Islet precursor cell (in vitro differentiated cells): Measurements from ENCODE around the gene KISS1R.
A peak's percentile ranks its signal among the peaks of the same experiment; 100 is the strongest.

Experiments used
- DNase-seq: peaks from one replicate; pipeline ENCODE4 v3.0.0-alpha.2; 2018

Gene KISS1R

GRCh38 chr19:925087-925525 is 8.0 kb downstream of the KISS1R start:
- DNase-seq: peak; percentile 89

DNA sequence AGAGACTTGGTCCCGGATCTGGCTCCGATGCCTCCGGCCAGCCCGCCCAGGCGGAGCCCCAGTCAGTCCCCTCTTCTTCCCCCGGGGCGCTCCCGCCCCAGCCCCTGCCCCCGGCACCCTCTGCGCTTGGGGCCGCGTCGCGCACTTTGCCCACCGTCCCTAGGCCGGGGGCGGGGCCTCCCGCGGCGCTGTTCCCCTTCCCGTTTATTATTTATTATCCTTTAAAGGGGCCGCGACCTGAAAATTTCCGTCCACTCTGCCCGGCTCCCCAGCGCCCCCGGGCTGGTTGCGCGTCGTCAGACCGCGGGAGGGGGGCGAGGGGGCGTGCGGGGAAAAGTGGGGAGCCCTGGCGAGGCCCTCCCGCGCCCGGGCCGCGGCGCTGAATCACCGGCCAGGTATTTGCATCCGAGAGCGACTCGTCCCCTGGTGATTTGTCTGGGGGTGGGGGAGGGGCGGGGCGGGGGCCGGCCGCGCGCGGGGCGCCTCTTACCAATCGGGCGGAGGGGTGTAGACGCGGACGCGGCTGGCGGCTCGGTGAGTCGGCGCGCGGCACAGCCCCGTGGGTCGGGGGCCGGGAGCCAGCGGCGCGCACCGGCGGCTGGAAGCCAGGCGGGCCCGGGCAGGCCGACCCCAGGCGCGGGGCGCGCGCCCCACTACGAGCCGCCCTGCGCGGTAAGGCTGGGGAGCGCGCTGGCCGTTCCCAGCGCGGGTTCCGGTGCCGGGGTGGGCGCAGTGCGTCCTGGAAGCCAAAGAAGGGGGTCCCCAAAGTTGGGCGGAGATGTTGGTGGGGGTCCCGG is 8.6 kb downstream of the KISS1R start, which contains the start of gene ARID3A:
TSS of gene ARID3A (plus strand) at position 510 of the 797 bp plus-strand sequence. CDS start 3,494 bp downstream, outside the sequence.
- peak; percentile 97 for DNase-seq

GRCh38 chr19:926323-926588 is 9.1 kb downstream of the KISS1R start:
- DNase-seq: no peak

DNA sequence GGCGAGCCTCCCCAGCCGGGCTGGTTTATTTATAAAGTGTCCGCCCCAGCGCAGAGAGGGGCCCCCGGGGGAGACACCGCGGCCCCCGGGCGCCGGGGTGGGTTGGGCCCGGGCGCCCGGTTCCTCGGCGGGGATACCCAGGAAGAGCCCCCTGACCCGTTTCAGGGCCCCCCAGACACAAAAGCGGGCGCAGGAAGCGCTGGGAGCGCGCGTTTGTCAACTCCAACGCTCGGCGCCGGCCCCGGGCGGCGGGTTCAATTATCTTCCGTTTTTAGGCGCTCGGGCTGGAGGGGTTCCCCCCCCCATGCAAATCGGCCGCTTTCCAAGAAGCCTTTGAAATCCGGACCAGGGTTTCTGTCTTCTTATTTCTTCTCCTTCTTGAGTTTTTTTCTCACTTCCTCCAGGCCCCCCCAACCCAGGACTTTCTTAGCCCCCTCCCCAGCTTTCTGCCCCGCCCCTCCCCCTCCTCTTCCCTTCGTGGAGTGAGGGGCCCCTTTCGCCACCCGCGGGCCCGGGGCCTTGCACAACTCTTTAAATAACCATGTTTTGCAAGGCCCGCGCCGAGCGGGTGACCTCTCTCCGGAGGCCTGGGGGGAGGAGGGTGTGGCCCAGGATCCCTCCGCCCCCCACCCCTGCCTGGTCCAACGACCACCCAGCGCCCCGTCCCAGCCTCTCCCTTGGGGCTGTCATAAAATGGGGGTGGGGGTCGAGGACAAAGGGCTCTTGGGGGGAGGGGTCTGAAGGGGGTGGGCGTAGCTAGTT is 9.6 kb downstream of the KISS1R start:
- DNase-seq: no peak

- DNase-seq: no peak
Measured at GRCh38 chr19:927351-927779, 10.2 kb downstream of the KISS1R start.

- peak; percentile 68 for DNase-seq
Measured at GRCh38 chr19:927780-928401, 10.8 kb downstream of the KISS1R start.

DNA sequence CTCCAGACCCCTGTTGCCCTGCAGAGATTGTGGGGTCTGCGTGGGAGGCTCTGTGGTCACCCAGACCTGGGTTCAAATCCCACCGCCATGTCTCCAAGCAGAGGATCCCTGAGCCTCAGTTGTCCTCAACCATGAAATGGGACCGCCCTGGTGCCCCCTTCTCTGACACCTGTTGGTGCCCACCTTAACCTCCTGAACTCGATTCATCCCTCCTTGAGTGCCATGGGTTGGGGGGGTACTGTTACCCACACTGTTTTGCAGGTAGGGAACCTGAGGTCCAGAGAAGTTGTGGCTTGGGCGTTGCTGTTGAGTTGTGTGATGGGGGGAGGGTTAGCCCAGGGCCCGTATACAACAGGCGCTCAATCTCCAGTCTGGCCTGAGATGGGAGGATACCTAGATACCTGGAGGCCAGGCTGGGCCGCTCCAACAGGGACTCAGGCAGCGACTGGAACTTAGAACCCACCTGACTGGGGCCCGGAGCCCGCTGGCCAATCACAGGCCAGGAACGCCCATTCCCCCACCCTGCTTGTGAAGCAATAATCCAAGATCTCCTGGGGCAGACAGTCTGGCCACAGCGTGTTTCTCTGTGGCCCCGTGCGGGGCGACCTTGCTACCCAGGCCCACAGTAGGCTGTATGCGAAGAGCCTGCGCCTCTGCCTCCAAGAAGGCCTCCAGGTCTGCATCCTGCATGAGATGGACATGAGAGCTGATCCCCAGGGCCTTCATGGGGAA is 11.5 kb downstream of the KISS1R start:
- peak; percentile 78 for DNase-seq

- DNase-seq: no peak
Measured at GRCh38 chr19:929203-929890, 12.2 kb downstream of the KISS1R start.

DNA sequence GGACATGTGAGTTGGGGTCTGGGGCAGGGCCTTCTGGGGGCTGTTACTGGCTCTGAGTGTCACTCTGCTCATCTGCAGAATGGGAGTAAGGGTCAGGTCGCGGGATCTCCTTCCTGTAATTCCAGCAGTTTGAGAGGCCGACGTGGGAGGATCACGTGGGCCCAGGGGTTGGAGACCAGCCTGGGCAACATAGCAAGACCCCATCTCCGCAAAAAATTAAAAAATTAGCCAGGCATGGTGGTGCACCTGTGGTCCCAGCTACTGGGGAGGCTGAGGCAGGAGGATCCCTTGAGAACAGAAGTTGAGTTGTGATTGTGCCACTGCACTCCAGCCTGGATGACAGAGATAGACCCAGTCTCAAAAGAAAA is 12.7 kb downstream of the KISS1R start:
- no peak for DNase-seq

GRCh38 chr19:931860-932647 is 14.9 kb downstream of the KISS1R start:
- DNase-seq: no peak

DNA sequence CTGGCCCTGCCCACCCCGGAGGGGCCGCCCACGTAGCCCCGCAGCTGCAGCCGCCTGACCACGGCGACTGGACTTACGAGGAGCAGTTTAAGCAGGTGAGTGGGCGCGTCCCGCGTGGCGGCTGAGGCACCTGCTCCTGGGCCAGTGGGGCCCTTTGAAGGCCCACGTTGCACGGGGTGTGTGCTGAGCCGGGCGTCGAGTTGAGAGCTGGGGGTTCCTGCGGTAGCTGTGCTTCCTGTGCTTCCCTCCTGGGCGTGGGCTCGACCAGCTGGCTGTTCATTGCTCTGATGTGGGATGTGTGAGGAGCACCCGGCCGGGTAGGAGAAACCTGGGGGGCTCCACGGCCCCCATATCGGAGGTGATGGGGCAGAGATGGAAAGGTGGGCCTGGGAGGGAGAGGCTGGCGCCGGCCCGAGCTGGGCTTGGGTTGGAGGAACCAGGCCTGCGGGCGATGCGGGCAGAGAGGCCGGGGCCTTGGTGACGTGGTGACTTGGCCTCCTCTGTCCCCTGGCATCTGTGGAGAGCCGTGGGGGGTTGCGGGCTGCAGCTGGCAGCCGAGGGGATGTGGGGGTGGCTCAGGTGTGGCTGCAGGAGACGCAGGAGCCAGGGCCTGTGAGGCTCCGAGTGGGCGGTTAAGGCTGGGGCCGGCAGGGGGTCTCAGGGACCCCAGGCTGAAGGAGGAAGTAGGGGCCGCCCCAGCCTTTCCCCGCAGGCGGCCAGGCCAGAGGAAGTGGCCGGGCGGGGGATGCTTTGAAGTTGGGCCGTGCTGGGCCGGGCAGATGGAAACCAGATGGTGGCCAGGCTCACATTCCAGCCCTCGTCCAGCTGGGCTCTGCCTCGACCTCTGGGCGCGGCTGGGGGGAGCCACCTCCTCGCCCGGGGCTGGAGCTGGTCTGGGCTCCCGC is 15.8 kb downstream of the KISS1R start:
- DNase-seq: peak; percentile 96

DNA sequence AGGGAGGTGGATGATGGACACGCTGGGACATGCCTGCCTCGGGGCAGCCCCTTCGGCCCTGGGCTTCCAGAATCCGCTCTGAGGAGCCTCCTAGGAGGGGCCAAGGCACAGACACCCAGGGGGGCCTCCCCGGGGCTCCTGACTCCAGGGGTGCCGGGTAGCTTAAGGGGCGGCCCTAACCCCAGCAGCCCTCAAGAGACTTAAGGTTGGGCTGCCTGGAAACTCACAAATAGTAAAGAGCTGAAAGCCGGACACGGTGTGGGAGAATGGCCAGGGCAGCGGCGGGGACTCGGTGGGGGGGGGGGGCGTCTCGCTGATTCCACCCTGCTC is 16.4 kb downstream of the KISS1R start:
- no peak for DNase-seq

DNA sequence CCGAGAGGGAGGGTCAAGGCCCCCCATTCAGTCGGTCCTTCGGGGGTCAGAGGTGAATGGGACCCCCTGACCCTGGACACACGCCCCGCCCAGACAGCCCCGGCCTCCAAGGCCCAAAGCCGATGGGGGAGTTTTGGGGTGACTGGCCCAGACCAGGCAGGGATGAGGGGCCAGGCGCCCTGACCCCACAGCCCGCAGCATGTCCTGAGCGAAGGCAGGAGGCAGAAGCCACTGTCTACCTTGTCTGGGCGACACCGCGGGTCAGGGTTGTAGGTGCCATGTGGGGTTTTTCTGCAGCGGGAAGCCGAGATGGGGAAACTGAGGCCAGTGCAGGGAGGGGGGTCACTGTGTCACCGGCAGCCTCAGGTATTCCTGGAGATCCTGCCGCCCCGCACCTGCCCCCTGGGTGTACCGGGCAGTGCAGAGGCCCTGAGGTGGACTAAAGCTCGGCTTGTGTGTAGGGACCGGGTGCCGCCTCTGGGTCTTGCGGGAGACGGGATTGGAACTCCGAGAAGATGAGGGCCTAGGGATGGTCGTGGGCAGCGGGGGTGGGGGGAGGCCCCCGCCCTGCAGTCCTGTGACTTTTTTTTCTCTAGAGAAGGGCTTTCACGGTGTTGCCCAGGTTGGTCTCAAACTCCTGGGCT is 17.2 kb downstream of the KISS1R start:
- DNase-seq: no peak

GRCh38 chr19:934865-935479 is 17.8 kb downstream of the KISS1R start:
- DNase-seq: no peak

DNA sequence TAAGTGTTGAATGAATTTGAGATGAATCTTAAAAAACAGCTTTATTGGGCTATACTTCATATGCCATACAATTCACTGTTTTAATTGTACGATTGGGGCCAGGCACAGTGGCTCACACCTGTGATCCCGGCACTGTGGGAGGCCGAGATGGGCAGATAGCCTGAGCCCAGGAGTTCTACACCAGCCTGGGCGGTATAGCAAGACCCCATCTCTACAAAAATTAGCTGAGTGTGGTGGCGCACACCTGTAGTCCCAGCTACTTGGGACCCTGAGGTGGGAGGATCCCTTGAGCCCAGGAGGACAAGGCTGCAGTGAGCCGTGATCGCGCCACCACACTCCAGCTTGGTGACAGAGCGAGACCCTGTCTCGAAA is 19.0 kb downstream of the KISS1R start:
- no peak for DNase-seq

- DNase-seq: no peak
Measured at GRCh38 chr19:937259-937694, 20.1 kb downstream of the KISS1R start.

DNA sequence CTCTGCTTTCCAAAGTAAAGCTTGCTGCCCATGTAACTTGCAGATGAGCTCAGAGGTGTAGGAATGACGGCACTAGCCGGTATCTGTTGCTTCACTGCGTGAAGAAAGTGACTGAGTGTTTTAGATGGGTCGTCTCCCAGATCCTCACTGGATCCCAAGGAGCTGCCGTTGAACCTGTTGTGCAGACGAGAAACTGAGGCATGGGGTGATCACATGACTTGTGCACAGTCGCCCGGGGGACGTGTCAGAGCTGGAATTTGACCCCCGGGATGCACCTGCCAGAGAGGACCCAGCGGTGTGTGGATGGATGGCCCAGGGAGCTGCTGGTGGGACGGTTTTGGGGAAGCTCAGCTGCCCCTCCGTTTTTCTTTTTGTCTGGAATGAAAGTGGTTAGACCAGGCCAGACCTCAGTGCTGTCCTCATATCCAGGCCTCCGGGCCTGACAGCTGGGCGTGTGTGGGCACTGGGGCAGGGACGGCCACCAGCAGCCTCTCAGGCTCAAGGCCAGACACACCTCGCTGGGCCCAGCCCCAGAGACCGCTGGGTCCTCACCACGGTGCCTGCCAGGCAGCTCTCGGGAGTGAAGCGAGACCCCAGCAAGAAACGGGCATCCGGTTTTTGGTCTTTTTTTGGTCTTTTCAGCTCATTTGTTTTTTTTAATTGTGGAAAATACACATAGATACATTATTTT is 21.2 kb downstream of the KISS1R start:
- DNase-seq: no peak

DNA sequence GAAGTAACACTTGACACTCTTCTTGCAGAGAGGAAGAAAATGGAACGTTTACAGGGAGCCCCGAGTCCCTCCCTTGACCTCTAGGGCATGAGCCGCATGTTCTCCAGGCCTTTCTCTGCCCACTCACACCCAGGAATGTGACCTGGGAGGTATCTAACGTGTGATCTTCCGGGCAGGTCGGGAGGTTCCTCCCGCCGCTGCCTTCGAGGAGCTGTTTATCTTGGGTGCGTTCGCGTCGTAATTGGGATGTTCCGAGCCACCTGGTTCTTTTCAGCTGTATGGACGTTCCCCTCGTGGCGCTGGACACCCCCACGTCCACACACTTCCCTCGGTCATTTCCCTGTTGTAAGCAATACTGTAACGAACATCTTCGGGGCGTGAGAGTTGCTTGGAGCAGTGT is 22.3 kb downstream of the KISS1R start:
- no peak for DNase-seq

DNA sequence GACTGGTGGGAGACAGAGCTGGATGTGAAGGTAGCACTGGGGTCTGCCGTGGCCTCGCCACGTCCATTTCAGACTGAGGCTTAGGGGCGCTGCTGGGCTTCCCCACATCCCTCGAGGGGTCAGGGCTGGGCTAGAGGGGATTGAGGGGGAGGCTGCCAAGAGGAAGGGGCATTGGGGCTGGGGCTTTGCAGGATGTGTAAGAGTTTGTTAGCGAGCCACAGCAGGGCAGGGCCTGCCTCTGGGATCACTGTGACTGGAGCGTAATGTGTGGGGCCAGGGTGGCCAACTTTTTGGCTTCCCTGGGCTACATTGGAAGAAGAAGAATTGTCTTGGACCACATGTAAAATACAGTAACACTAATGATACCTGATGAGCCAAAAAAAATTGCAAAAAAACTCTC is 22.8 kb downstream of the KISS1R start:
- no peak for DNase-seq
